ENCODE measurements around the gene C19orf38. TPM values are rescaled to one million over a fixed set of nuclear protein-coding genes. Genes with fewer than 3 reads are reported as not detected.

The C19orf38 gene
- total and polyA plus RNA-seq, 4 donors = 0.97 to 3.9 (median 1.5) TPM

DNA sequence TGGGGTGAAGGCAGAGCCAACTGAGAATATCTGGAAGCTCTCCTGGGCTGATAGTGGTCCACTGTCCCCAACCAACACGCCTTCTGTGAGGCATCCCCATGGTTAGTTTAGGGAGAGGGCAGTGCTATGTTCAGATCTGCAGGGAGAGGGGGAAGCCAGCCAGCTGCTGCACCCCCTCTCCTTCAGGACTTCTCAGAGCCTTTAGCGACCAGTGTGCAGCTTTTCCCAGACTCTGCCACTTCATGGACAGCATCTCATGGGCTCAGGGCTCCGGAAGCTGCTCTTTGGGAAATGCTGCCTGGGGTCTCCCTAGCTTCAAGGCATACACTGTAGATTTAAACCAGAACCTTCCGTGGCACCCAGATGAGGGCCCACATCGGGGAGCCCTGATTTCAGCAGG lies 45.7 kb upstream of the C19orf38 start:
- H3K27ac ChIP-seq (ENCODE audit: low read depth in 1 of 2, low read length in 2 of 2) = no peak overlapping the region

DNA sequence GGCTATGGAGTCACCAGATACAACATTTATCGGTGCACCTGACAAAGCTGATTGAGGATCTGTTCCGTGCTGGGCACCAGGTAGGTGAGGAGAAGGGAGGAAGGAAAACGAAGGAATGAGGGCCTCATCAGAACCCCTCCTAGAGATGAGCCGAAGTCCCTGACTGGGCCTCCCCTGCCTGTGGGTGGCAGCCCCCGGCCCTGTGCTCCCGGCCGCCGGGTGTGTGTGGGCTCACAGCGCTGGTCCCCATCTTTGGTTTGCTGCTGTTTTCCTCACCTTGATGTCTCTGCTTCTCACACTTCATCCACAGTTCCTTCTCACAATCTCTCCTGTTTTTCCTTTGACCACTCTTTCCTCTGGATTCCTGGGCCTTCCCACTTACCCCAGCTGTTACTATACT lies 45.0 kb upstream of the C19orf38 start:
- no peak for TF ChIP-seq GABPA (IDR thresholded peaks at IDR 0.05 in 1 of 2, conservative IDR thresholded peaks at IDR 0.05 in 1 of 2)
- TF ChIP-seq SP1 (IDR thresholded peaks at IDR 0.05) = no peak
- TF ChIP-seq FOXA1 (IDR thresholded peaks at IDR 0.05) = no peak
- TF ChIP-seq, protein P1, sequence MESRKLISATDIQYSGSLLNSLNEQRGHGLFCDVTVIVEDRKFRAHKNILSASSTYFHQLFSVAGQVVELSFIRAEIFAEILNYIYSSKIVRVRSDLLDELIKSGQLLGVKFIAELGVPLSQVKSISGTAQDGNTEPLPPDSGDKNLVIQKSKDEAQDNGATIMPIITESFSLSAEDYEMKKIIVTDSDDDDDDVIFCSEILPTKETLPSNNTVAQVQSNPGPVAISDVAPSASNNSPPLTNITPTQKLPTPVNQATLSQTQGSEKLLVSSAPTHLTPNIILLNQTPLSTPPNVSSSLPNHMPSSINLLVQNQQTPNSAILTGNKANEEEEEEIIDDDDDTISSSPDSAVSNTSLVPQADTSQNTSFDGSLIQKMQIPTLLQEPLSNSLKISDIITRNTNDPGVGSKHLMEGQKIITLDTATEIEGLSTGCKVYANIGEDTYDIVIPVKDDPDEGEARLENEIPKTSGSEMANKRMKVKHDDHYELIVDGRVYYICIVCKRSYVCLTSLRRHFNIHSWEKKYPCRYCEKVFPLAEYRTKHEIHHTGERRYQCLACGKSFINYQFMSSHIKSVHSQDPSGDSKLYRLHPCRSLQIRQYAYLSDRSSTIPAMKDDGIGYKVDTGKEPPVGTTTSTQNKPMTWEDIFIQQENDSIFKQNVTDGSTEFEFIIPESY (IDR thresholded peaks at IDR 0.05) = no peak
- TF ChIP-seq, protein P2, sequence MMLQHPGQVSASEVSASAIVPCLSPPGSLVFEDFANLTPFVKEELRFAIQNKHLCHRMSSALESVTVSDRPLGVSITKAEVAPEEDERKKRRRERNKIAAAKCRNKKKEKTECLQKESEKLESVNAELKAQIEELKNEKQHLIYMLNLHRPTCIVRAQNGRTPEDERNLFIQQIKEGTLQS (IDR thresholded peaks at IDR 0.05) = no peak
- no peak for TF ChIP-seq NR2F2 (IDR thresholded peaks at IDR 0.05)
- no peak for TF ChIP-seq TAF1 (conservative IDR thresholded peaks at IDR 0.05)
- no peak for TF ChIP-seq HNF4G (IDR thresholded peaks at IDR 0.05)
- TF ChIP-seq, protein P3, sequence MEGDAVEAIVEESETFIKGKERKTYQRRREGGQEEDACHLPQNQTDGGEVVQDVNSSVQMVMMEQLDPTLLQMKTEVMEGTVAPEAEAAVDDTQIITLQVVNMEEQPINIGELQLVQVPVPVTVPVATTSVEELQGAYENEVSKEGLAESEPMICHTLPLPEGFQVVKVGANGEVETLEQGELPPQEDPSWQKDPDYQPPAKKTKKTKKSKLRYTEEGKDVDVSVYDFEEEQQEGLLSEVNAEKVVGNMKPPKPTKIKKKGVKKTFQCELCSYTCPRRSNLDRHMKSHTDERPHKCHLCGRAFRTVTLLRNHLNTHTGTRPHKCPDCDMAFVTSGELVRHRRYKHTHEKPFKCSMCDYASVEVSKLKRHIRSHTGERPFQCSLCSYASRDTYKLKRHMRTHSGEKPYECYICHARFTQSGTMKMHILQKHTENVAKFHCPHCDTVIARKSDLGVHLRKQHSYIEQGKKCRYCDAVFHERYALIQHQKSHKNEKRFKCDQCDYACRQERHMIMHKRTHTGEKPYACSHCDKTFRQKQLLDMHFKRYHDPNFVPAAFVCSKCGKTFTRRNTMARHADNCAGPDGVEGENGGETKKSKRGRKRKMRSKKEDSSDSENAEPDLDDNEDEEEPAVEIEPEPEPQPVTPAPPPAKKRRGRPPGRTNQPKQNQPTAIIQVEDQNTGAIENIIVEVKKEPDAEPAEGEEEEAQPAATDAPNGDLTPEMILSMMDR (IDR thresholded peaks at IDR 0.05; ENCODE audit: low read depth, low read length, missing input control) = no peak
- Histone ChIP-seq H3K36me3 (ENCODE audit: control insufficient read depth in 4 of 4, insufficient read depth in 3 of 4, low read depth in 1 of 4, low read length in 3 of 4) (peaks cover 21 to 61% (median 29%) of the 10 kb centered on the region in 4 donors), H3K4me1 (ENCODE audit: control insufficient read depth in 4 of 4, insufficient read depth in 4 of 4, low read length in 3 of 4) (no peaks in the 10 kb centered on the region), H3K9ac (ENCODE audit: low read depth in 1 of 2, low read length in 2 of 2) (no peak overlapping the region), H3K27ac (ENCODE audit: low read depth in 1 of 2, low read length in 2 of 2) (no peak overlapping the region), H3K27me3 (ENCODE audit: control insufficient read depth in 4 of 4, insufficient read depth in 4 of 4, low read length in 3 of 4) (no peaks in the 10 kb centered on the region), H3K4me3 (ENCODE audit: low read depth in 1 of 3, low read length in 3 of 3) (no peak overlapping the region), H3K9me3 (ENCODE audit: control insufficient read depth in 4 of 4, low read length in 3 of 4) (no peaks in the 10 kb centered on the region)
- DNase-seq (ENCODE audit: low spot score) = no peak
- over 99% methylated on average over 9 of the region's 9 CpGs for WGBS

More for the DNA sequence above, 45.7 kb upstream of the C19orf38 start:
- 99% methylated on average over 5 of the region's 5 CpGs for WGBS
- Histone ChIP-seq H3K9me3 (ENCODE audit: control insufficient read depth in 4 of 4, low read length in 3 of 4) (no peaks in the 10 kb centered on the region), H3K27me3 (ENCODE audit: control insufficient read depth in 4 of 4, insufficient read depth in 4 of 4, low read length in 3 of 4) (no peaks in the 10 kb centered on the region), H3K4me3 (ENCODE audit: low read depth in 1 of 3, low read length in 3 of 3) (no peak overlapping the region), H3K4me1 (ENCODE audit: control insufficient read depth in 4 of 4, insufficient read depth in 4 of 4, low read length in 3 of 4) (no peaks in the 10 kb centered on the region), H3K36me3 (ENCODE audit: control insufficient read depth in 4 of 4, insufficient read depth in 3 of 4, low read depth in 1 of 4, low read length in 3 of 4) (peaks cover 21 to 63% (median 31%) of the 10 kb centered on the region in 4 donors), H3K9ac (ENCODE audit: low read depth in 1 of 2, low read length in 2 of 2) (no peak overlapping the region)
- DNase-seq (ENCODE audit: low spot score) = no peak
- TF ChIP-seq SP1 (IDR thresholded peaks at IDR 0.05) = no peak
- TF ChIP-seq EGR1 (IDR thresholded peaks at IDR 0.05; ENCODE audit: low read depth in 2 of 2) = no peak
- TF ChIP-seq NR2F2 (IDR thresholded peaks at IDR 0.05) = no peak
- TF ChIP-seq FOXA2 (IDR thresholded peaks at IDR 0.05) = no peak
- TF ChIP-seq YY1 (IDR thresholded peaks at IDR 0.05) = no peak
- no peak for TF ChIP-seq JUND (IDR thresholded peaks at IDR 0.05)
- TF ChIP-seq HNF4A (conservative IDR thresholded peaks at IDR 0.05) = no peak
- TF ChIP-seq, protein P3 (IDR thresholded peaks at IDR 0.05; ENCODE audit: low read depth, low read length, missing input control) = no peak
- no peak for TF ChIP-seq HNF4G (IDR thresholded peaks at IDR 0.05)
- TF ChIP-seq, protein P1 (IDR thresholded peaks at IDR 0.05) = no peak
- TF ChIP-seq, protein P4, sequence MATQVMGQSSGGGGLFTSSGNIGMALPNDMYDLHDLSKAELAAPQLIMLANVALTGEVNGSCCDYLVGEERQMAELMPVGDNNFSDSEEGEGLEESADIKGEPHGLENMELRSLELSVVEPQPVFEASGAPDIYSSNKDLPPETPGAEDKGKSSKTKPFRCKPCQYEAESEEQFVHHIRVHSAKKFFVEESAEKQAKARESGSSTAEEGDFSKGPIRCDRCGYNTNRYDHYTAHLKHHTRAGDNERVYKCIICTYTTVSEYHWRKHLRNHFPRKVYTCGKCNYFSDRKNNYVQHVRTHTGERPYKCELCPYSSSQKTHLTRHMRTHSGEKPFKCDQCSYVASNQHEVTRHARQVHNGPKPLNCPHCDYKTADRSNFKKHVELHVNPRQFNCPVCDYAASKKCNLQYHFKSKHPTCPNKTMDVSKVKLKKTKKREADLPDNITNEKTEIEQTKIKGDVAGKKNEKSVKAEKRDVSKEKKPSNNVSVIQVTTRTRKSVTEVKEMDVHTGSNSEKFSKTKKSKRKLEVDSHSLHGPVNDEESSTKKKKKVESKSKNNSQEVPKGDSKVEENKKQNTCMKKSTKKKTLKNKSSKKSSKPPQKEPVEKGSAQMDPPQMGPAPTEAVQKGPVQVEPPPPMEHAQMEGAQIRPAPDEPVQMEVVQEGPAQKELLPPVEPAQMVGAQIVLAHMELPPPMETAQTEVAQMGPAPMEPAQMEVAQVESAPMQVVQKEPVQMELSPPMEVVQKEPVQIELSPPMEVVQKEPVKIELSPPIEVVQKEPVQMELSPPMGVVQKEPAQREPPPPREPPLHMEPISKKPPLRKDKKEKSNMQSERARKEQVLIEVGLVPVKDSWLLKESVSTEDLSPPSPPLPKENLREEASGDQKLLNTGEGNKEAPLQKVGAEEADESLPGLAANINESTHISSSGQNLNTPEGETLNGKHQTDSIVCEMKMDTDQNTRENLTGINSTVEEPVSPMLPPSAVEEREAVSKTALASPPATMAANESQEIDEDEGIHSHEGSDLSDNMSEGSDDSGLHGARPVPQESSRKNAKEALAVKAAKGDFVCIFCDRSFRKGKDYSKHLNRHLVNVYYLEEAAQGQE (IDR thresholded peaks at IDR 0.05) = no peak
- TF ChIP-seq RXRA (IDR thresholded peaks at IDR 0.05) = no peak
